ENCODE results near the gene PYM1.

DNA sequence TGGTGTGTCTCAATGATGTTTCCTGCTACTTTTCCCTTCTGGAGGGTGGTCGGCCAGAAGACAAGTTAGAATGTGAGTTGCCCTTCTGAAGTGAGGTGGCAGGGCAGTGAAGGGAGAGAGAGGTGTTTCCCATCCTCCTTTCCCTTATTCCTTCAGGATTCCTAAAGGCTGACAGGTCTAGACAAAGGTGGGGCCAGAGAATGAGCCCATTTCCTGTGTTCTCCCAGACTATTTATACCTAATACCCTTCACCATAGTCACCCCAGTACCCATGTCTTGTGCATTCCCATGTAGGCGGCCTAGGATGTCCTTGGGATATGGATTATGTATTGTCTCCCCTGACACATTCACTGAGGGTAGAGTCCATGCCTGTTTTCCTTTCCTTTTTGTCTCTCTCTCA lies 10.3 kb upstream of the PYM1 start:
- TF ChIP-seq, protein P1, sequence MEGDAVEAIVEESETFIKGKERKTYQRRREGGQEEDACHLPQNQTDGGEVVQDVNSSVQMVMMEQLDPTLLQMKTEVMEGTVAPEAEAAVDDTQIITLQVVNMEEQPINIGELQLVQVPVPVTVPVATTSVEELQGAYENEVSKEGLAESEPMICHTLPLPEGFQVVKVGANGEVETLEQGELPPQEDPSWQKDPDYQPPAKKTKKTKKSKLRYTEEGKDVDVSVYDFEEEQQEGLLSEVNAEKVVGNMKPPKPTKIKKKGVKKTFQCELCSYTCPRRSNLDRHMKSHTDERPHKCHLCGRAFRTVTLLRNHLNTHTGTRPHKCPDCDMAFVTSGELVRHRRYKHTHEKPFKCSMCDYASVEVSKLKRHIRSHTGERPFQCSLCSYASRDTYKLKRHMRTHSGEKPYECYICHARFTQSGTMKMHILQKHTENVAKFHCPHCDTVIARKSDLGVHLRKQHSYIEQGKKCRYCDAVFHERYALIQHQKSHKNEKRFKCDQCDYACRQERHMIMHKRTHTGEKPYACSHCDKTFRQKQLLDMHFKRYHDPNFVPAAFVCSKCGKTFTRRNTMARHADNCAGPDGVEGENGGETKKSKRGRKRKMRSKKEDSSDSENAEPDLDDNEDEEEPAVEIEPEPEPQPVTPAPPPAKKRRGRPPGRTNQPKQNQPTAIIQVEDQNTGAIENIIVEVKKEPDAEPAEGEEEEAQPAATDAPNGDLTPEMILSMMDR (IDR thresholded peaks at IDR 0.05): no peak
- TF ChIP-seq POLR2AphosphoS5 (IDR thresholded peaks at IDR 0.05): no peak
